Neural cell (in vitro differentiated cells): ENCODE measurements around the gene CIROP.

ENCODE experiments used
- CTCF ChIP-seq: fragments of 450-650 bp; IDR thresholded peaks from 2 replicates; pipeline ENCODE4 v1.5.1; 2014; ENCODE audit warnings: antibody characterized with exemption, mild to moderate bottlenecking, moderate library complexity; ENCODE audit not compliant: poor library complexity, severe bottlenecking
- EZH2 ChIP-seq: fragments of 200-600, 300-800 bp; shearing (Covaris generic), sonication (generic); IDR thresholded peaks from 2 replicates; pipeline ENCODE4 v1.6.1; 2014; ENCODE audit warnings: antibody characterized with exemption, low read length, borderline replicate concordance, mild to moderate bottlenecking; ENCODE audit not compliant: insufficient read depth, poor library complexity, severe bottlenecking
- POLR2AphosphoS5 ChIP-seq: IDR thresholded peaks from 2 replicates; pipeline ENCODE4 v1.6.1; 2012
- SMC3 ChIP-seq: fragments of 450-650 bp; conservative IDR thresholded peaks from 2 replicates; pipeline ENCODE4 v1.6.1; 2014; ENCODE audit warnings: antibody characterized with exemption, mild to moderate bottlenecking, moderate library complexity; ENCODE audit not compliant: poor library complexity
- TAF1 ChIP-seq: IDR thresholded peaks from 2 replicates; pipeline ENCODE4 v1.6.1; 2012; ENCODE audit warnings: low read depth

GRCh38 chr14:23142826-23143225 is 38.0 kb upstream of the CIROP start:
- TF ChIP-seq CTCF, result no peak
- TF ChIP-seq EZH2, result no peak
- TF ChIP-seq POLR2AphosphoS5, result no peak
- no peak for TF ChIP-seq TAF1
- TF ChIP-seq SMC3, result no peak
